DOHH2 (cell line): ENCODE results near the gene DCLK1.

Experiments used
- H3F3A ChIP-seq: fragments of 200-600 bp; sonication (generic), shearing (Covaris generic); 2 replicates; pipeline ENCODE4 v1.6.0; 2016; ENCODE audit warnings: antibody characterized with exemption, mild to moderate bottlenecking; ENCODE audit not compliant: control insufficient read depth, insufficient read depth
- H3K27ac ChIP-seq: fragments of 200-600 bp; sonication (generic); 2 replicates; pipeline ENCODE4 v1.5.1; 2014; ENCODE audit warnings: low read depth, mild to moderate bottlenecking, low read length, moderate library complexity
- H3K27me3 ChIP-seq: fragments of 200-600 bp; sonication (generic); 2 replicates; pipeline ENCODE4 v1.6.1; 2014; ENCODE audit warnings: mild to moderate bottlenecking, low read length, mixed read lengths; ENCODE audit not compliant: control insufficient read depth
- H3K36me3 ChIP-seq: fragments of 200-600 bp; sonication (generic); 2 replicates; pipeline ENCODE4 v1.6.1; 2014; ENCODE audit warnings: mild to moderate bottlenecking, low read length, moderate library complexity, mixed read lengths; ENCODE audit not compliant: control insufficient read depth
- H3K4me1 ChIP-seq: fragments of 200-600 bp; sonication (generic); 2 replicates; pipeline ENCODE4 v1.6.1; 2014; ENCODE audit warnings: mild to moderate bottlenecking, low read length, mixed read lengths; ENCODE audit not compliant: control insufficient read depth
- H3K4me2 ChIP-seq: fragments of 200-600 bp; sonication (generic); 2 replicates; pipeline ENCODE4 v1.6.0; 2014; ENCODE audit warnings: mild to moderate bottlenecking, low read length, moderate library complexity
- H3K4me3 ChIP-seq: fragments of 200-600 bp; sonication (generic); 2 replicates; pipeline ENCODE4 v1.5.1; 2014; ENCODE audit warnings: mild to moderate bottlenecking, low read length, mixed read lengths
- H3K79me2 ChIP-seq: fragments of 200-600 bp; sonication (generic); 2 replicates; pipeline ENCODE4 v1.6.1; 2014; ENCODE audit warnings: mild to moderate bottlenecking, low read length, mixed read lengths; ENCODE audit not compliant: control insufficient read depth
- H3K9me2 ChIP-seq: fragments of 200-600 bp; sonication (generic); replicated peaks from 2 replicates; pipeline ENCODE4 v1.6.1; 2014; ENCODE audit warnings: mild to moderate bottlenecking, low read length, mixed read lengths; ENCODE audit not compliant: control insufficient read depth
- H3K9me3 ChIP-seq: fragments of 200-600 bp; sonication (generic); 2 replicates; pipeline ENCODE4 v1.6.1; 2014; ENCODE audit warnings: antibody characterized with exemption, low read length, mixed read lengths; ENCODE audit not compliant: control insufficient read depth, insufficient read depth
- H4K20me1 ChIP-seq: fragments of 200-600 bp; sonication (generic); 2 replicates; pipeline ENCODE4 v1.6.0; 2014; ENCODE audit warnings: low read depth, mild to moderate bottlenecking, antibody characterized with exemption, low read length, moderate library complexity; ENCODE audit not compliant: control insufficient read depth, insufficient read depth
- CTCF ChIP-seq: fragments of 200-600 bp; sonication (generic); IDR thresholded peaks from one replicate; pipeline ENCODE4 v1.5.1; 2014; ENCODE audit warnings: antibody characterized with exemption, mild to moderate bottlenecking, low read depth, low read length; ENCODE audit not compliant: poor library complexity, severe bottlenecking
- EZH2phosphoT487 ChIP-seq: fragments of 200-600 bp; sonication (generic); IDR thresholded peaks from 2 replicates; pipeline ENCODE4 v1.6.1; 2017; ENCODE audit warnings: borderline replicate concordance, mild to moderate bottlenecking, antibody characterized with exemption, low read length, moderate library complexity, mixed read lengths

The DCLK1 gene

GRCh38 chr13:36142735-36143134 lies 11.6 kb upstream of the DCLK1 start:
- Histone ChIP-seq H3K4me2 (no peak overlapping the region), H3K9me3 (no peaks in the 10 kb centered on the region), H3K79me2 (no peaks in the 10 kb centered on the region), H3K27ac (no peak overlapping the region), H3F3A (no peaks in the 10 kb centered on the region), H3K4me3 (no peak overlapping the region), H3K9me2 (no peaks in the 10 kb centered on the region), H3K36me3 (no peaks in the 10 kb centered on the region), H4K20me1 (no peaks in the 10 kb centered on the region), H3K27me3 (no peaks in the 10 kb centered on the region), H3K4me1 (no peaks in the 10 kb centered on the region)
- no peak for TF ChIP-seq CTCF
- TF ChIP-seq EZH2phosphoT487: no peak

- Histone ChIP-seq H3K36me3 (no peaks in the 10 kb centered on the region), H4K20me1 (no peaks in the 10 kb centered on the region), H3K4me1 (no peaks in the 10 kb centered on the region), H3K79me2 (no peaks in the 10 kb centered on the region), H3K9me2 (no peaks in the 10 kb centered on the region), H3K27ac (no peak overlapping the region), H3K4me2 (no peak overlapping the region), H3F3A (no peaks in the 10 kb centered on the region), H3K4me3 (no peak overlapping the region), H3K27me3 (no peaks in the 10 kb centered on the region), H3K9me3 (peaks cover 6% of the 10 kb centered on the region; the same call in 1 of the 2 replicates)
- no peak for TF ChIP-seq EZH2phosphoT487
- TF ChIP-seq CTCF: no peak
These were observed 4.7 kb upstream of the DCLK1 start for GRCh38 chr13:36135876-36136275.

- no peaks in the 10 kb centered on the region for H3K79me2 ChIP-seq
- H3K4me1 ChIP-seq: no peaks in the 10 kb centered on the region
- no peaks in the 10 kb centered on the region for H4K20me1 ChIP-seq
- H3K4me2 ChIP-seq: no peak overlapping the region
- H3K9me2 ChIP-seq: no peaks in the 10 kb centered on the region
- TF ChIP-seq CTCF (no peak), EZH2phosphoT487 (no peak)
- H3K27me3 ChIP-seq: no peaks in the 10 kb centered on the region
- no peaks in the 10 kb centered on the region for H3F3A ChIP-seq
- H3K36me3 ChIP-seq: no peaks in the 10 kb centered on the region
- H3K9me3 ChIP-seq: peaks cover 7% of the 10 kb centered on the region; the same call in 1 of the 2 replicates
- no peak overlapping the region for H3K27ac ChIP-seq
- H3K4me3 ChIP-seq: no peak overlapping the region
These were observed 3.5 kb upstream of the DCLK1 start for GRCh38 chr13:36134632-36135031.
